Large intestine (tissue), 3 donors: ENCODE results near the gene ARHGEF19. TPM values are rescaled to one million over a fixed set of nuclear protein-coding genes. Genes with fewer than 3 reads are reported as not detected.
A peak's percentile ranks its signal among the peaks of the same experiment; 100 is the strongest.
"Not testable (repeated sequence)": the region's sequence is repeated elsewhere in the genome, so short reads cannot be mapped to it uniquely, and the experiment has no call there.

ENCODE experiments used
- DNase-seq, 2 donors: peaks; one replicate each; pipeline versions ENCODE4 v3.0.0 to v3.0.0-alpha.2; 2013
- H3K27ac ChIP-seq: one replicate; pipeline ENCODE4 v1.5.1; 2013; ENCODE audit warnings: low read length
- H3K27me3 ChIP-seq: 2 replicates; pipeline ENCODE4 v1.6.1; 2013; ENCODE audit warnings: low read length; ENCODE audit not compliant: control insufficient read depth, insufficient read depth
- H3K36me3 ChIP-seq: 2 replicates; pipeline ENCODE4 v1.6.1; 2013; ENCODE audit warnings: low read length; ENCODE audit not compliant: control insufficient read depth, insufficient read depth
- H3K4me1 ChIP-seq: one replicate; pipeline ENCODE4 v1.6.1; 2013; ENCODE audit warnings: low read length; ENCODE audit not compliant: control insufficient read depth, insufficient read depth
- H3K4me3 ChIP-seq: one replicate; pipeline ENCODE4 v1.5.1; 2013; ENCODE audit warnings: low read length
- H3K9me3 ChIP-seq: one replicate; pipeline ENCODE4 v1.6.1; 2013; ENCODE audit warnings: mild to moderate bottlenecking, low read depth, low read length, moderate library complexity; ENCODE audit not compliant: control insufficient read depth
- WGBS: methylation state at CpG from one replicate; pipeline ENCODE4 v1.1.5; 2013; ENCODE audit warnings: low lambda C conversion rate; ENCODE audit not compliant: insufficient coverage; 5-methylcytosine and 5-hydroxymethylcytosine counted together
- polyA plus RNA-seq: library from polyadenylated mRNA; unstranded; fragments of 120-200 nt; gene quantifications from one replicate; pipeline ENCODE4 v1.2.1, GENCODE V29; 2013

ARHGEF19 gene
- polyA plus RNA-seq, 1 donor, result 12.2 TPM

DNA sequence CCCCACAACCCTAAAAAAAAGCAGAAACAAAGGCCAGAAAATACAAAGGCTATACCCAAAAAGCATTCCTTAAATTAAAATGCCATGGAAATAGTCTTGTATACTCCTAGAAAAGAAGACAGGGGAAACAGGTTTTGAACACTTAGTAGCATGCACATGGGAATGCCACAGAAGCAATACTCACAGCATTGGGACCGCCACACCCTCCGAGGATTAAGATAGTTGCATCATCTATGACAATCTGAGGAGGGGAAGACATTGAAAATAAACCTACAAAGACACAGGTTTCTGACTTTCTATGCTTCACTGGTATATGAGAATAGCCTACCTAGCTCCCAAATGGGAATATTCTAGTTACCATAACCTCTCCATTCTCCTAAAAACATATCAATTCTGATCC is 40.5 kb upstream of the ARHGEF19 start:
- Histone ChIP-seq H3K4me3 (no peak overlapping the region), H3K4me1 (peaks cover 8% of the 10 kb centered on the region), H3K27ac (no peak overlapping the region), H3K36me3 (peaks cover 54% of the 10 kb centered on the region), H3K9me3 (no peaks in the 10 kb centered on the region), H3K27me3 (no peaks in the 10 kb centered on the region)
- DNase-seq, result no peak
- WGBS, result 100% methylated on average over 1 of the region's 2 CpGs

DNA sequence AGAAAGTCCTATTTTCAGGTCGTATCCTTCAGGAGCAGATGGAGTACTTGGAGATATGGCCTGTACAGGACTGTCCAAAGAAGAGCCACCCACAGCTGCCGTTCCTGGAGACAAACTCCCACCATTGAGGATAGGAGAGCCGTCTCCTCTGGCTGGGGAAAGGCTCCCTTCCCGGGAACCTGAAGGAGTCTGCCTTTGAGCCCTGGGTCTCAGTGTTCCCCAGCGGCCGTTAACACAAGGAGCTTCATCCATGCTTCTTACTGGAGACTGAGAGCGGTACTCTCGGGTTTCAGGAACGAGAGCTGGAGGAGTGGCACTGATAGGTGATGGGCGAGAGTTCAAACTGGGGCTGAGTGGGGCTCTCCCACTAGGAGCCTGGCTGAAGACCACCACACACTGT is 38.9 kb upstream of the ARHGEF19 start:
- DNase-seq, result no peak
- Histone ChIP-seq H3K4me1 (peaks cover 8% of the 10 kb centered on the region), H3K27me3 (no peaks in the 10 kb centered on the region), H3K4me3 (no peak overlapping the region), H3K9me3 (no peaks in the 10 kb centered on the region), H3K27ac (no peak overlapping the region), H3K36me3 (peaks cover 62% of the 10 kb centered on the region)
- 60% methylated on average over 2 of the region's 10 CpGs for WGBS

DNA sequence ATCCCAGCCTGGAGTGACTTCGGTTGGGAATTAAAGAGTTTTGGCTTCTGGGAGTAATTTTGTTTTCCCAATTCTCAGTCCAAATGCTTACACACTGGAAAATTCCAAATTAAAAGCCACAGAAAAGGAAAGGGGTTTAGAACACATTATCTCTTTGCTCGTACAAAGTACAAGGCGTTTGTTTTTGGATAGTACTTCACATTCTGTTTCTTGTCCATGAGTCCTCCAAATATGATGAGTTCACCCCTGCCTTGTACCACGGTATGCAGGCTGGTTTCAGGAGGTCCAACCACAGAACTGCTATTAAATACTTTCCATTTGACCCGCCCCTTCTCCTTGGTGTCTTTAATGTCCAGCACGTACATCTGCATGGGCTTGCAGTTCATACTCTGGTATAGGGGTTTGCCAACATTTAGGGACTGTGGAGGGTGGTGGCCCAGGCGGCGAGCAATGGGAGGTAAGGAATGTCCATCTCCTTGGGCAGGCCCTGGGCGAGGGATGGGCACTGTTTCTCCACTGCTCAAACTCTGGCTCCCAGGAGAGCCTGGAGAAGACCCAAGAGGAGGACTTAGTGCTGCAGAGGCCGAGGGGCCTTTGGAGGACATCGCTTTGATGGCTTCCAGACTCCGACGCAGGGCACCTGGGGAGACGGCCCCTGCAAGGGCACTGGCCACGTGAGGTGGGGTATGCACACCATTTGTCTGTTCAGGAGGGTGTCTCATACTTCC is 38.2 kb upstream of the ARHGEF19 start:
- 100% methylated on average over 1 of the region's 15 CpGs for WGBS
- peaks cover 58% of the 10 kb centered on the region for H3K36me3 ChIP-seq
- no peak for DNase-seq
- H3K27ac ChIP-seq, result no peak overlapping the region
- H3K27me3 ChIP-seq, result no peaks in the 10 kb centered on the region
- no peaks in the 10 kb centered on the region for H3K9me3 ChIP-seq
- H3K4me3 ChIP-seq, result no peak overlapping the region
- H3K4me1 ChIP-seq, result peaks cover 8% of the 10 kb centered on the region

DNA sequence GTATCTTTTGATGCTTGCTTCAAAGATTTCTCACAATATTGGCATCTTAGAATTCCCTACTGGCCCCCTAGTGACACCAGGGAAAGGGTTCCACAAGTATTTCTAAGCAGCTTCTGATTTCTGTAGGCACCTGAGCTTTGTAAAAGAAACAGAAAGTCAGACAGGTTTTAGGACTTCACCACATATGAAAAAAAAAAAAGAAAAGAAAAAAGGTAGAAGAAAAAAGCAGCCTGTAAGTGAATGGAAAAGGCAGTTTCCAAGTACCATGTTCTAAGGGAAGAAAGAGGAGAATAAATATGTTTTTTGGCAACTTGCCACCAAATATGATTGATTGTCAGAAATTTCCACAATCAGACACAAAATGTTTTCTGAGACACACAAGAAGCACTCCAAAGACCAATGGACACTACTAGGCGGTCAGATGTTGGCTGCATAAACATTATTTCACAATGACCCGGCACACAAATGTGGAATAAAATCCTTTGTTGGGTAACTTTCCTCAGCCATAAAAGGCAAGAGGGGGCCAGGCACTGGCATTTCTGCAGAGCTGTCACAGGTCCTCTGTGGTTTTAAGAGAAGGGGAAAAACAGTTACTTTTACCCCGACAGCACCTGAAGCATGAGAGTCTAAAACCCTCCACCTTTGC is 37.3 kb upstream of the ARHGEF19 start:
- no peak for DNase-seq
- Histone ChIP-seq H3K4me3 (no peak overlapping the region), H3K36me3 (peaks cover 52% of the 10 kb centered on the region), H3K9me3 (no peaks in the 10 kb centered on the region), H3K27me3 (no peaks in the 10 kb centered on the region), H3K4me1 (peaks cover 8% of the 10 kb centered on the region), H3K27ac (no peak overlapping the region)
- no CpG with 5 or more reads among the region's 3 CpGs for WGBS

DNA sequence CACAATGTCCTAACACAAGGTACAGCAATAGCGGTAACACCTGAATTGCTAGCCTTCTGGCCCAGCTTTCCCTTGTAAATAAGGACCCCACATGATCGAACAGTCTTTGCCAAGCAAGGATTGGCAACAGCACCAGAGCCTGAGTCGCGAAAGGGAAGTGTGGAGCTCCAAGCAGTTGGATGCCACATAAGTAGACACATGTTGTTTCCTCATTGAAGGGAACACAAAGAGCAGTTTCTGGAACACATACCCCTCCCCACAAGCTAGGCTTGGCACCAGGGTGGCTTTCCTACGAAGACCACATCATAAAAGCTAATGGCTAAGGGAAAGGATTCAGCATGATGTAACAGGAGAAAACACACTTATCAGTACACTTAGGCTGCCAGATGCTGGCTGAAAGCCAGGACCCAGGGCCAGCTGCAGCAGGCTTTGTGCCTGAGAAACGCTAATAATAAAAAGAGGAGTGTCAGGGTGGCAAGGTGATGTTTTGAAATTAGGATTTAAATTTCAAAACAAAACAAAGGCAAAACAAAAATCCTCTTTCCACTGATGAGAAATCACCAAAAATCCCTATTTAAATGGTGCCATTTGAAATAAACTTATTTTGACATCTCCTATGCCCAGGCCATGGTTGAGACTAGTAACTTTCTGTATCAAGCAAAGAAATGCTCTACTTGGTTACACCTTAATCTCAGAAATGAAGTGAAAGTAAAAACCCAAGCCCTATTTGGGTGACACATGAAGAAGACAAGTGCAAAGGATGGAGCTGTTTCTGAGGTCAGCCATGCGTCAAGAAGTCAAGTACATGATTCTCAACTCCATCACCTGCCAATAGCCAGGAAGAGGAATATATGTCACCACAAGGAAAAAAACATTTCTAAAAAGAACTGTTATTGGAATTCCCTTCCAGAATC is 36.4 kb upstream of the ARHGEF19 start:
- H3K4me3 ChIP-seq, result no peak overlapping the region
- WGBS, result no CpG with 5 or more reads among the region's 7 CpGs
- peaks cover 46% of the 10 kb centered on the region for H3K36me3 ChIP-seq
- peak overlapping the region; percentile 67 for H3K27ac ChIP-seq
- peaks cover 11% of the 10 kb centered on the region for H3K4me1 ChIP-seq
- peak; percentile 79 to 83 for DNase-seq
- no peaks in the 10 kb centered on the region for H3K27me3 ChIP-seq
- H3K9me3 ChIP-seq, result no peaks in the 10 kb centered on the region

DNA sequence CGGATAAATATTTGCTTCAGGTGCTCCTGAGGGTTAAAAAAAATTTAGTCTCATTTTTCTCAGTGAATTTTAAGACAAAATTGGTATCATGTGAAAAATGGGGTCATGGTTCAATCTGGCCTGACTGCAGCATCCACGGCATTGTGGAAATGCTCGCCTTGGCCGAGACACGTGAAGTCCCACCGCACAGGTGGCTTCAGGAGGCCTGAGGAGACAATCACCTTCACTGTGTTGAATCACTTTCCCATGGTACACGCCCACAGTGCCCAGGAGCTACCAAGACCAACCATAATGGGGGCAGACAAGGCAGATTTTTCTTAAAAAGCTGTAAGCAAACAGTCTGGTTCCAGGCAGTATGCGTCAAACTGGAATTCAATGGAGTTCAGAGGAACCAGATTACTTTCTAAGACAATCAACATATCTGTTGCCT is 35.6 kb upstream of the ARHGEF19 start:
- H3K9me3 ChIP-seq, result no peaks in the 10 kb centered on the region
- 80% methylated on average over 1 of the region's 8 CpGs for WGBS
- H3K4me1 ChIP-seq, result peaks cover 11% of the 10 kb centered on the region
- no peak for DNase-seq
- H3K36me3 ChIP-seq, result peaks cover 42% of the 10 kb centered on the region
- H3K4me3 ChIP-seq, result no peak overlapping the region
- H3K27ac ChIP-seq, result peak overlapping the region; percentile 67
- no peaks in the 10 kb centered on the region for H3K27me3 ChIP-seq

DNA sequence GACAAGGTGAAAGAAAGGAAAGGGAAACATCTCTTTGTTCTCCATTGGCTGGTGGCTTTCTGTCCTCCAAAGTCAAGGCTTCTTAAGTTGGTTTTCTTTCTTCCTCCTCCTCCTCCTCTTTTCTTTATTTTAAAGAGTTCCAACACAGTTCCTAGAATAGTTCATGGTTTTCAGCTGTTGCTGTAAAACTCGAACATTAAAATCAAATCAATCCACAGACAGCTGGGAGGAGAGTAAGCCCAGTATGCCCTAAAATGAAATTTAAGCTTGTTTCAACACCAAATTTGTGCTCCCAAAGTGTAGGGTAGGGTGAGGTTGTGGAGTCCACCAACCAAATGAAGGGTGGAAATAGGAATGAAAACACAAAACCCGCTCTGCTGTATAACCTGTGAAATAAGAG is 35.0 kb upstream of the ARHGEF19 start:
- no peak for DNase-seq
- Histone ChIP-seq H3K4me3 (no peak overlapping the region), H3K9me3 (no peaks in the 10 kb centered on the region), H3K27me3 (no peaks in the 10 kb centered on the region), H3K36me3 (peaks cover 39% of the 10 kb centered on the region), H3K27ac (no peak overlapping the region), H3K4me1 (peaks cover 11% of the 10 kb centered on the region)
- WGBS, result 94% methylated on average over 2 of the region's 2 CpGs

DNA sequence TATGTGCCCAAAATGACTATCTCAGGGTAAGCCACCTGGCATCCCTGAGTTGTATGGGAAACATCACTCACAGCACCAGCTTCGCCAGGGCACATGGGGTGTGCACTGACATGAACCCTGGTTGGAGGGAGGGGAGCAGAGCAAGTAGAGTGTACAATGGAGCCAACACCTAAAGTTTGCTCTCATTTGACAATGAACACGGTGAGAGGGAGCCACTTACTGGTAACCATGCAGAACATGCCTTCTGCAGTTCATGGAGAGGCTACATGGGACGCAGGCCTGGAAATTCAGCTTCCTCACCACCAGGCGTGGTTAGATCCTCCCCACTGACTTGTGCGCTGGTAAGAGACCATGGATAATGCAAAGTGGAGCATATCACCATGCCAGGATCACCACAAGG is 34.5 kb upstream of the ARHGEF19 start:
- WGBS, result no CpG with 5 or more reads among the region's 5 CpGs
- Histone ChIP-seq H3K9me3 (no peaks in the 10 kb centered on the region), H3K27ac (no peak overlapping the region), H3K4me3 (no peak overlapping the region), H3K36me3 (peaks cover 35% of the 10 kb centered on the region), H3K27me3 (no peaks in the 10 kb centered on the region), H3K4me1 (peaks cover 11% of the 10 kb centered on the region)
- no peak for DNase-seq

DNA sequence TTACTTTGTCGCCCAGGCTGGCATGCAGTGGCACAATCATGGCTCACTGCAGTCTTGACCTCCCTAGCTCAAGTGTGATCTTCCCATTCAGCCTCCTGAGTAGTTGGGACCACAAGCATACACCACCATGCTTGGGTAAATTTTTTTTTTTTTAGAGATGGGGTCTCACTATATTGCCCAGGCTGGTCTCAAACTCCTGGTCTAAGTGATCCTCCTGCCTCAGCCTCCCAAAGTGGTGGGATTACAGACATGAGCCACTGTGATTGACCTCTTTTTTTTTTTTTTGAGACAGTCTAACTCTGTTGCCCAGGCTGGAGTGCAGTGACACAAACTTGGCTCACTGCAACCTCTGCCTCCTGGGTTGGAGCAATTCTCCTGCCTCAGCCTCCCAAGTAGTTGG is 33.8 kb upstream of the ARHGEF19 start:
- peaks cover 29% of the 10 kb centered on the region for H3K36me3 ChIP-seq
- WGBS, result no CpG with 5 or more reads among the region's 1 CpG
- not testable (repeated sequence) for H3K27me3 ChIP-seq, DNase-seq, H3K9me3 ChIP-seq, H3K27ac ChIP-seq, H3K4me3 ChIP-seq
- peaks cover 11% of the 10 kb centered on the region for H3K4me1 ChIP-seq

DNA sequence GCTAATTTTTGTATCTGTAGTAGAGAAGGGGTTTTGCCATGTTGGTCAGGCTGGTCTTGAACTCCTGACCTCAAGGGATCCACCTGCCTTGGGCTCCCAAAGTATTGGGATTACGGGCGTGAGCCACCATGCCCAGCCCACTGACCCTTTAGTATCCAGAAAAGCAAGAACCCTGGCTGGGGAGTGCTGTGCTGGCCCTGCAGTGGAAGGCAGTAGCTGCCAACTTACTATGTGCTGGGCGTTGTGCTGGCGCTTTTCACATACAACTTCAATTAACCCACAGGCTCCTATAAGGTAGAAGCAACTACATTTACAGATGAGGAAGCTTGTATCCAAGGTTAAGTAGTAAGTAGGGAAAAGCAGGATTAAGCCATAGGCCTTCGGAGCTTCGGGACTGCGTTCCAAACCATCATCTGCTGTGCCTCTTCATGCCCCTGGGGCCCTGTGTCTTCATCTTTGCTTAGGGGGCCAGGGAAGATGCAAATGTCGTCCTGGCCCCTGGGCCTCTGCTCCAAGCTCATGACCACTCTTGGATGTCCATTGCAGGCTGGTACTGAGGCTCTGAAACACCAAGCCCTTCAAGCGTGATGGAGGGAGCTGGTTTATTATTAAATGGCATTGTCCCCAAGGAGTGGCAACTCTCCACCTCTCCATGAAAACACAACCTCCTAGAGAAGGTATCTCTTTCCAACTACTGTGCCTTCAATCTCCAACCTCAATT is 33.2 kb upstream of the ARHGEF19 start:
- WGBS, result no CpG with 5 or more reads among the region's 9 CpGs
- no peaks in the 10 kb centered on the region for H3K9me3 ChIP-seq
- DNase-seq, result no peak
- H3K36me3 ChIP-seq, result peaks cover 23% of the 10 kb centered on the region
- H3K27me3 ChIP-seq, result no peaks in the 10 kb centered on the region
- H3K4me1 ChIP-seq, result peaks cover 11% of the 10 kb centered on the region
- no peak overlapping the region for H3K4me3 ChIP-seq
- H3K27ac ChIP-seq, result no peak overlapping the region
